HG03565 (cell line): ENCODE results near the gene AUTS2.
"Not testable (repeated sequence)": the region's sequence is repeated elsewhere in the genome, so short reads cannot be mapped to it uniquely, and the experiment has no call there.

Experiments used
- ATAC-seq: cut with Tn5 transposase; IDR thresholded peaks from one replicate; pipeline ENCODE4 v1.9.1; 2021; ENCODE audit warnings: mild to moderate bottlenecking, moderate library complexity; ENCODE audit not compliant: unreplicated experiment

Gene AUTS2

DNA sequence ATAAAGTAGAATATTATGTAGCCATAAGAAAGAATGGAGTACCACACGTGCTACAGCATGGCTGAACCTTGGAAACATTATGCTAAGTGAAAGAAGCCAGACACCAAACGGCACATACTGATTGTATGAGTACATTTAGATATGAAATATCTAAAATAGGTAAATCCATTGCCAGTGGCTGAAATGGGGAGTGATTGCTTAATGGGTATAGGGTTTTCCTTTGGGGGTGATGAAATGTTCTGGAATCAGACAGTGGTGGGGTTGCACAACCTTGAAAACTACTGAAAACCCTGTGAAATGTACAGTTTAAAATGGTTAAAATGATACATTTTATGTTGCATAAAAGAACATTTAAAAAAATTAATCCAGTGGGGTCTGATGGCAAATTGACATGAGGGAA lies 667.9 kb downstream of the AUTS2 start:
- ATAC-seq = no peak

DNA sequence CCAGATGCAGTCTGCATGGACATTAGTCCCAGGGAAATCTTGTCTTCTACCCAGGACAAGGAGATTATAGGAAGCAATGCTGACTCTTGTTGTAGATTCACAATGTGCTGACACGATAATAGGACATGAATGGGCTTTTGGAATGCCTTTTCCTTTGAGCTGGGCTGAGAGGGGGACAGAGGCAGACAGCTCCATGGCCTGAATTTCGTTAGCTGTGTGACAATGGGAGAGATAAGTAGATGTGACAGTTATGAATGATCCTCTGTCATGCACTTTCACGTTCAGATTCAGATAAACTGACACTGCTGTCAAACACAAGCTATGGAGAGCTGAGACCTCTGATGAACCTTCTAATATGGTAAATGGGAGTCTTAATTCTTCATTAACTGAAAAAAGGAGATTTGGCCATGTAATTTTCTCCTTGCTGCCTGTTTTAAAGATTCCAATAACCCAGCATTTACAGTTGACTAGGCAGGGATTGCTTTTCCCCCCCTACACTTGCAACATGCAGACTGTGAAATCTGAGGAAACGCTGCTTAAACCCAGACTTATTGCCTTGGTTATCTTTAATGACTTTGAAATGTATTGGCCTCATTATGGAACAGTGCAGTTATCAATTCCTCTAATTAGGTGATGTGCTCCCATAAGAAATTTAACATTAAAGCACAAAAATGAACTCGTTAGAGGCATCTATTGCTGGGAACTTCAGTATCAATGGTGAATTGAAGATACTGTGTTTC lies 669.3 kb downstream of the AUTS2 start:
- ATAC-seq = no peak

DNA sequence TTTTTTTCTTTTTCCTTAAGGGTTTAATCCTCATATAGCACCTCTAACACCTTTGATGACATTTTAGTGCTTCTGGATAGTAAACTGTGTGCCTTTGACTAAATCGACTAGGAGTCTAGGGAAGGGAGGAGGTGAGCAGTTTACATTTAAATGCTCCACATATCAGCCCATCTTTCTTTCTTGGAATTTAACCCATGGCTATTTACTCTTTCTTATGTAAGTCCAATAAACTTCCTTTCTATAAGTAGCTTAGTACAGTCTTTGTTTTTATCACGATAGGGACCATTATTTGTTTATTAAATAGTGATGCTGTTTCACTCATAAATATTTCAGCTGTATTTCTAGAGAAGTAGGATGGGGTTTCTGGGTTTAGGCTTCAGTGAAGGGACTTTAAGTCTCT lies 669.9 kb downstream of the AUTS2 start:
- no peak for ATAC-seq

DNA sequence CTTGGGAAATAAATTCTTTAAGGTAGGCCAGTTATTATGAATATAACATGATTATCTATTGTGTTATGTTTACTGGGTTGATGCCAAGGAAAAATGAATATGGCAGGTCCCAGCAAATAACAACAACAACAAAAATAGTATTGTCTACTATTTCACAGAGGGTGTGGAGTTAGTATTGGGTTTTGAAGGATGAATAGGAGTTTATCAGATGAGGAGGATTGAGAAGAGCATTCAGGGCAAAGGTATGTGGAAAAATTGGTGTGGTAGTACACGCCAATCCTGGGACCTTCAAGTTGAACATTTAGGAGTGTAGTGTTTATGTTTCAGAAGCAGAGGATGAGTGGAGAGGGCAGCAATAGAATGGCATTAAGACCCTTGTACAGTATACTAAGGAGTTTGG lies 671.9 kb downstream of the AUTS2 start:
- ATAC-seq = no peak

DNA sequence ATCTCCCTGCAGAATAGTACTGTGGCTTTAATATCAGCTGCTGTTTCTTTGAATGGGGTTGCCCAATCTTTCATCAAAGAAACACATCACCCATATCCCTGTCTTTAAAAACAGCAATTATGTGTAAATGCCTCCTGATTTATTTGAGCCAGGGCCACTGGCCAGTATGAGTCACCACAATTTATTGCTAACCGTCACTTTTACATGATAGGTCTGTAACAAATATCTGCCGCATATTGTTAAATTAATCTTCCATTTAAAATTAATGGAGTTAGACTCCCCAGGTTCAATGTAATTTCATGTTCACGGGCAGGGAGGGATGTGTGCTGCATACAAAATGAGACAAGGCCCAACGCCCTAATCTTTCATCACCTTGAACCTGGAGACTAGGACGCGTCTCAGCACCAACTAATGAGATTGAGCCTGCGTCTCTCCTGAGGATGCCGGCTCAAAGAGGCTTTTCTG lies 673.4 kb downstream of the AUTS2 start:
- ATAC-seq = no peak

DNA sequence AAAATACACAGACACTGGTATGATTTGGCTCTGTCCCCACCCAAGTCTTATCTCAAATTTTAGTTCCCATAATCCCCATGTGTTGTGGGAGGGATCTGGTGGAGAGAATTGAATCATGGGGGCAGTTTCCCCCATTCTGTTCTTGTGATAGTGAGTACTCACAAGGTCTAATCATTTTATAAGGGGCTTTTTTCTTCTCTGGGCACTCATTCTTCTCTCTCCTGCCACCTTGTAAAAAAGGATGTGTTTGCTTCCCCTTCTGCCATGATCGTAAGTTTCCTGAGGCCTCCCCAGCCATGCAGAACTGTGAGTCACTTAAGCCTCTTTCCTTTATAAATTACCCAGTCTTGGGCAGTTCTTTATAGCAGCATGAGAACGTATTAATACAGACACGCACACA lies 677.3 kb downstream of the AUTS2 start:
- ATAC-seq = not testable (repeated sequence)

DNA sequence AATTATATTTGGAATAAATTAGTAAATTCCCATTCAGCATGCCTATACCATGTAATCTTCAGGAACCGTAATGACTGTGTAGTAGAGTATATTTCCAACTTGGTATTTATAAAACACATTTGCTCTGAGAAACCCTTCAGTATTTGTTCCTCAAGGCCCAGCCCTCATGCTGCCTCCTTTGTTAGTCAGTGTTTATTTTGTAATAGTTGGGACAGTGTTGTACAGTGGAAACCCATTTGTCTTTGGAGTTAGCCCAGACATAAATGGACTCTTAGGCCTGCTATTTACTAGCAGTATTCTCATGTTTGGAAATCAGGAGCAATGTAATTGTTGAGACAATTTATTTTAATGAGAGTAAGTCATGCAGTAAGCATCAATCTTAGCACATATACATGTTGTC lies 686.9 kb downstream of the AUTS2 start:
- ATAC-seq = no peak

DNA sequence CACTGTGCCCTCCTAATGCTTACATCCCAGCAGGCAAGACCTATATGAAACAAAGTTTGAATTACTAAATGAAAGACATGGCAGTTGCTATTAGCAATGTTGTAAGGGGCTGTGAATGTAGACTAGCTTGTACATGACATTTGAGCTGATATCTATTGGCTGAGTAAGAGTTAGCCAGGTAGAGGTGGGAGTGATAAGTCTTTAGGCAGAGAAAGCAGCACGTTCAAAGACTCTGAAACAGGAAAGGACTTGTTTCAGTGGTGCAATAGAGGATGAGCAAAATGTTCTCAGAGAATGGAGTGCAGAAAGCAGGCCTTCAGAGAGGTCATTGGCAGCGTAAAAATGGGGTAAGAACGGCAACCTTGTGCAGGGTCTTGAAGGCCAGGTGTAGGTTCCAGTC lies 687.6 kb downstream of the AUTS2 start:
- ATAC-seq = no peak

DNA sequence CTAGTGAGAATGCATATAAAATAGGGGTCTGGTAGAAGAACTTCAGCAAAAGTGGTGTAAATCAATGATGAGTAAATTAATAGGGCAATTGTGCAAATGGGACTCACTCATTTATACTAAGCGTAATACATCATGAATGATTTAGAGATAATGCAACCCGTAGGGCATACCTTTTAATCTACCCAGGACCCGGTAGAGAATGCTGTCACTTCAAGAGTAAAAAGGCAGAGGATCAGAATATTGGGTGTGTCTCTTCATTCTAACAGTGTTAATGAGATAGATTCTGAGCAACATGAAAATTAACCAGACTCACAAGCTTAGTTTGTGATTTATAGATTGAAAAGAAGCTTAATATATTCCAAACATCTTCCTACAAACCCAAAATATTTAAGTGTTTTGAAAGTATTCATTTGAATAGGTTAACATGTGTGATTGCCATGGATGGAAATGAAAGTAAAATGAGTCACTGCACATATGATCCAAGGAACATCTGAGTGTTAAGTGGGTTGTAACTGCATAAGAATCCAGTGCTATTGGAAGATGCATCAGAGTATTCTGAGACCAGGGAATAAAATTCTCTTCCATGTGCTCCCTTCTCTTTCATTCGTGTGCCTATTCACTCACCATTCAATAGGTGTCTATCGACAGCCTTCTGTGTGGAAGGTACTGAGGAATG lies 690.6 kb downstream of the AUTS2 start:
- no peak for ATAC-seq

DNA sequence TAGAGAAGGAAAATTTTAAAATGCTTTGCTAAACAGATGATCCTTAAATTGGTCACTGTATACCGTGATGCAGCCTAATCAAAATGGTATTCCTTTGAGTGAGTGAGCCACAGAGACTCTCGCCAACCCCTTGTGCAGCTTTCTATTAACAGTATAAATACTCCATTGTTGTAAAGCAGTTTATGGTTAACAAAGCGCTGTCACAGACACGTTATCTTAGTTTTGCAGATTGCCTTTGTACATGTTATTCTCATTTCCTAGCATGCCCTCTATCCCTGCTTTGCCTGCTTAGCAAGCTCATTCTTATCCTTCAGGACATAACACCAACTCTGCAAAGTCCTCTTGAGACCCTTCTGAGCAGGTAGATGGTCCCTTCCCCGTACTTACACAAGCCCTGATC lies 694.4 kb downstream of the AUTS2 start:
- no peak for ATAC-seq

DNA sequence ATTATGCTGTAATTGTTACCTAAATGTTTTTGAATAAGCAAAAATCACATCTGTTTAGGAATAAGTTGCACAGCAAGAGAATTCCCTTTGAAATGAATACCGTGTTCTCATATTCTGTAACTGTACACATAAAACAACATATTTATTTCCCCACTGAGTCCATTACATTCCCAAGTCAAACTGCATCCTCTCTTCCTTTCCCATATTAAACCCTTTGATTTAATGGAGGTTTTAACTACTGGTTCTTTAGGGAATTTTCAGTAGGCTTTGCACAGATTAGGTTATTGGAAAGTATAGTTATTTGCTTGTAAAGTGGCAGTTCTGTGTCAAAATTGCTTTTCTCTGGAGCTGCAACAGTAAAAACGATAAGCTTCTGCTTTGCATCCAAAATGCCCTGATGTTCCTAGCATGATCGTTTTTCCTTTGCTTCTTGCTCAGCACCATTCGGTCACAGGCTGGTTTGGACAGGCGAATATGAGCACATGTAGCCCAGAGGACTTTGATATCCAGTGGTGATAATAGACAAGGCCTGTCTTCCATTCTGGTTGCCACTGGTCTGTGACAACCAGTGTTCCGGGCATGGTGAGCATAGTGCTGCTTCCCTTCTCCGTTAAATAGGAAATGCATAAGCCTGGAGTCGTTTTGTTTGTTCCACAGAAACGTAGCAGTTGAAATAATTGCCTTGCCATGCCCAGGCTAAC lies 696.1 kb downstream of the AUTS2 start:
- no peak for ATAC-seq

DNA sequence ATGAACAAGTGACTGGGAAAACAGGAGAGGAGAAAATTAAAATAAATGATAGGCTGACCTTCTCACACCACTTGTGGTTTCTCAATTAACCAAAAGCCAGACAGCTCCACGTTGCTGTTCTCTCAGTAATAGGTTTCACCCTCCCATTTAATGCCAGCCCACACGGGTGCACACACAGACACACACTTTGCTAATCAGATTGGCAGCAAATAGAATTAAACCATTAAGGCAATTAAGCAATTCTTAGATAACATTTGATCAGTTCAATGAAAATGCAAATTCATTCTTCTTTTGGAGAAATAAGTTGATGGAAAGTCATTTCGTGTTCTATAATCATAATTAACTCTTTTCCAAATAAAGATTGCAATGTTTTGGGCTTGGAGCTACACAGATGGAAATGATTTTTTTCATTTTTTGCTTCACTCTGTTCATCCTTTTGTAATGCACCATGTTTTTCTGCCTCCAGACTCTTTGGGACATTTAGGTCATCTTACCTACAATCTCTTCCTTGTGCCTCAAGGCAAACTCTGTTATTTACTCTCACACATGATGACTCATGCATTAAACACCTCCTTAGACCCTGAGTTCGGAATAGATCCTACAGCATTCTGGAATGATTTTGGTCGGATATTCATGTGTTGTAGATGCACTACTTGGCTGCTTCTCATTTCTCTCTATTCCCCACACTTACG lies 700.7 kb downstream of the AUTS2 start:
- ATAC-seq = no peak

DNA sequence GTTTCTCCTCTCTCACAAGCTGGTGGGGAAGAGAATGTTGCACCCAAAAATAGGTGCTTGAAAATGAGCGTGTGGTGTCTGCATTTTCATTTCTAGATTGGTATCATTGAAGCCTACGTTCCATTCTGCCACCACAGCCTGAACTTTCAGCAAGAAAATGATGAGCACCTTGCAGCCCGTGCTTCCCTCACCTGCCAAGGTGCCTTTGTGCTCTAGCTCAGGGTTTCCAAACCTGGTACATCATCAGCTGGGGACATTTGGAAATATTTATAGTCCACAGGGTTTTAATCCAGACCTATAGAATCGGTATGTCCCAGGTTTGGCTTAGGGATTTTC lies 701.2 kb downstream of the AUTS2 start:
- no peak for ATAC-seq

DNA sequence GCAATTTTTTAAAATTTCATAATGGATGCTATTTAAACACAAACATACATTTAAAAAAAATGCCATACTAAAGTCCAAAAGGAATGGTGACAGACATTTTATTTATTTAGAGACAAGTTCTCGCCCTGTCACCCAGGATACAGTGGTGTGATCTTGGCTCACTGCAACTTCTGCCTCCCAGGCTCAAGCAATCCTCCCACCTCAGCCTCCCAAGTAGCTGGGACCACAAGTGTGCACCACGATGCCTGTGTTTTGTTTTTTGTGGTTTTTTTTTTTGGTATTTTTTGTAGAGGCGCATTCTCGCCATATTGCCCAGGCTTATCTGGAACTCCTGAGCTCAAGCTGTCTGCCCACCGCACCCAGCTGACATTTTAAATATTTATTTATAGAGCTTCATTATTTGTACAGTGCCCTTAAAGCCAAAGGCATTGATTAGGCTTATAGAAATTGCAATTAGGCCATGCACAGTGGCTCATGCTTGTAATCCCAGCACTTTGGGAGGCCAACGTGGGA lies 703.5 kb downstream of the AUTS2 start:
- ATAC-seq = no peak

DNA sequence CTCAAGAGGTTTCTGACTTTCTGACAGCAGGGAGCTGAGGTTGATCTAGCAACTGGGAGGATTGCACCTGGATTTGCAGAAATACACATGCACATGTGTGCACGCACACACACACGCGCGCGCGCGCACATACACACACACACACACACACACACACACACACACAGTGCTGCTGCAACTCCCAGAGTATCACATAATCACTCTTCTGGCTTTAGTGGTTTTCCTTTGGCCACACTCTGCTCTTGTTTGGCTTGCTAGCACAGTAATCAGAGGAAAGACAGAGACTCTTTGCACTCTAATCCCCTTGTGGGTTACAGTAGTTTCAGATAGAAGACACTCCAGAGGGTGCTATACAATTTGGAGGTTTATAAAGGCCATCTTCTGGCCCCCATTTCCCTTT lies 705.0 kb downstream of the AUTS2 start:
- no peak for ATAC-seq

DNA sequence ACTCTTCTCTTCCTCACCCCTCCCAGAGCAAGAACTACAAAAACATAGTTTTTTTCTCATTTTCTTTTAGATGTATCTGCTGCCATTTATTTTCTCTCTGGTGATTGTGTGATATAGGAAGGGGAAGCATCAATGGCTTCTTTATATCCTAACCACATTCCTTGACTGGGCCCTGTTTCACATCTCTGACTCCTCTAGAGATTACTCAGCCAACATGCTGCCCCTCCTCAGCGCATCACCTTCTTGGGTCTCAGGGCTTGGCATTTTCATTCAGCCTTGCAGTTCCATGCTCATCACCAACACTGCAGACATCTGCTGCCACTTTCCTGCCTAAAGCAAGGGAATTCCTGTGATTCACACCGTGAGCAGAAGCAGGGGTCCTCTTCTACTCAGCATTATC lies 705.5 kb downstream of the AUTS2 start:
- no peak for ATAC-seq

DNA sequence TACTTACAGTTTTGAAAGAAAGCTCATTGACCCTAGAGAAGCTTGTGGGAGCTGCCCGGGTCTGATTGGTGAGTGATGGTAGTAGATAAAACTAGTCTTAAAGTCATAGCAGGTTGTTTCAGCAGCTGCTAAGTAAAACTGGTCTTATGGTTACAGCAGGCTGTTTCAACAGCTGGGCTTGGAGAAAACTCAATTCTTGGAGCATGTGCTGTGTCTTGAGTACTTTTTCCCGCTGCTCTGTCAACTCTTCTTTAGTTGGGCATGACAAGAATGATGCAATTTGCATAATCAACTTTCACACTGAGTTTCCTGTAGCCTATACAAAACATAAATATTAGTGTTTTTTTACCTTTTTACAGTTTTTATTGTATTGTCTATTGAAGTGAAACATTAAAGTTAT lies 707.9 kb downstream of the AUTS2 start:
- ATAC-seq = no peak

DNA sequence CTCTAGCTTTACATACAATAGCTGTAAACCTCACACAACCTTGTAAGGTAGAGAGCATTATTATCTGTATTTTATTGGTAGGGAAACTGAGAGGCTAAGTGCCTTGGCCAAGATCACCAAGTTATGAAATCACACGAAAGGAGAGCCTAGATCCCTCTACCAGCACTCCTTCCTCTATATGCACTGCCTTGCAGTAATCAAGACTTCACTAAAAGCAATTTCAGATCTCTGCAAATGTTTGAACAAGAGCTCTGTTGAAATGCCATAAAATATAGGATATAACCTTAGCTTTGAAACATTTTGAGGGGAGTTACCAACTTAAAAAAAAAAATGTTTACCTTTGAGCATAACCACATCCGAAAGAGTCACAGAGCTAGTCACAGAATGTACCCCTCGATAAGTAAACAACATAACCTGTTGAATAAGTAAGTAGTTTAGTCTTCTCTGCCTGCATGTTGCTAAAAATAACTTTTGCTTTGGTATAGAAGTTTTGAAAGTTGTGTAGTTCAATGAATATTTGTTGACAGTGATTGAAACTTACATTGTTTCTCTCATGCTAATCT lies 709.4 kb downstream of the AUTS2 start:
- ATAC-seq = no peak

DNA sequence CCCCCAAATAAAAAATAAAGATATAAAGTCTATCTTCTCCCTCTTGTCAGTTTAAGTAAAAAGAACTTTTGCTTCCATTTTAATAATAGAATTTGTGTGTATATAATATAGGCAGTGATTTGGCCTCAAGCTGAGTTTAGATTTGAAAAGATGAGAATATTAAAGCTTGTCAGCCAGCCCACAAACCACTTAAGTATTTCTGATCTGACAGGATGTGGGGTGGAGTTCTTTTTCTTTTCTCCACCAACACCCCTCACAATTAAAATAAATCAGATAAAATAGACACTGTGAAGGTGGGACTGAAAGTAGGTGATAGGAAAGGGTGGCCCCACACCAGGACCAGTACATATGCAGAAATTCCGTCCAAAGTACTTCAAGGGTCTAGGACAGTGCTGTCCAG lies 714.1 kb downstream of the AUTS2 start:
- ATAC-seq = no peak

DNA sequence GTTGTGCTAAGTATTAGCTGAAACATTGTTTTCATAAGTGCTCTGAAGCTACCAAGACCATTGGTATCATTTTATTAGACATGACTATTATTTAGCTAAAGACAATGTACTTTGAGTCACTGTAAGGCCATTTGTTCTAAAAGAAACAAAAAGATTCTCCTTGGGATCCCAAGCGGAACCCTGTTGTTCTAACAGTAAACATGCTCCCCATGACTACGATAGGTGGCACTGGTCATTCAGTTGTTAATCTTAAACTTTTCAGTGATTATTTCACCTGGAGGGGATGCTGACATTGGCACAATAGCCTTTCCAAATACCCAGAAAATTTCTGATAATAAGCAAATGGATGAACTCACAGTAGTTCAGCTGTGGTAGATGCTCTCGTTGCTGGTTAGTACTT lies 715.0 kb downstream of the AUTS2 start:
- no peak for ATAC-seq

DNA sequence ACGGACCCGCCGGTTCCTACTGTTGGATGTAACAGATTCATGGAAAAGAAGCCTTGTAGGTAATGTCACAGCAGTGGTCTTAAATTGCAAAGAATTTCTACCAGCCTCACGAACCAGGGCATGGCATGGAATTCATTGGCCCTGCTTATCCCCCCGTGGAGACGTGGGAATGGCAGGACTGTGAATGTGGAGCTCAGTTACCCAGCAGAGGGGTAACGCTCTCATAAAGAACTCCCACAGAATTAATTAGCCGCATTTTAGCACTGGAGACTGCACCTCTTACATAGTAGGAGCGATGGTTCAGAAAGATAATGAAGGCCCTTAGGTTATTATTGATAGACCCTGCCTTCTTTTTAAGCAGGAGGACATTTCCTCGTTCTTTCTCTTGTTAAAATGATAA lies 715.4 kb downstream of the AUTS2 start:
- ATAC-seq = no peak
